Activated naive CD4-positive, alpha-beta T cell treated with anti-CD3 and anti-CD28 coated beads, Interleukin-2, amount 50 U/mL, for 72 hours (primary cell): ENCODE results near the gene APOB. TPM values are rescaled to one million over a fixed set of nuclear protein-coding genes. Genes with fewer than 3 reads are reported as not detected.

Experiments used
- ATAC-seq, 2 donors: fragments of 150-1000 bp; cut with Tn5 transposase; 2 replicates each; pipeline ENCODE4 v1.10.0; 2021; ENCODE audit warnings: mild to moderate bottlenecking in 2 of 2, moderate library complexity in 2 of 2
- DNase-seq, 2 donors: peaks; one replicate each; pipeline ENCODE4 v3.0.0; 2021 to 2022; ENCODE audit warnings: low spot score in 2 of 2
- H3K27ac Mint-ChIP-seq, 2 donors: one replicate each; pipeline ENCODE4 v1.8.0; 2022; ENCODE audit warnings: mild to moderate bottlenecking in 2 of 2, mixed read lengths in 2 of 2
- H3K36me3 Mint-ChIP-seq, 2 donors: one replicate each; pipeline ENCODE4 v1.8.0; 2022; ENCODE audit warnings: mixed read lengths in 2 of 2
- H3K9me3 Mint-ChIP-seq, 2 donors: one replicate each; pipeline ENCODE4 v1.8.0; 2022; ENCODE audit warnings: mixed read lengths in 2 of 2
- total RNA-seq, 2 donors: library from RNA; stranded (reverse); gene quantifications; one replicate each; pipeline ENCODE4 v1.2.3, GENCODE V29; 2022

Gene APOB
- total RNA-seq, 2 donors from 2014 or later = not detected

GRCh38 chr2:20986024-20986939 is 57.6 kb downstream of the APOB start:
- no peak overlapping the region for H3K27ac Mint-ChIP-seq
- no peaks in the 10 kb centered on the region for H3K9me3 Mint-ChIP-seq
- ATAC-seq (no peak), DNase-seq (no peak)
- no peaks in the 10 kb centered on the region for H3K36me3 Mint-ChIP-seq

- ATAC-seq (no peak), DNase-seq (no peak)
- Mint-ChIP-seq H3K27ac (no peak overlapping the region), H3K36me3 (no peaks in the 10 kb centered on the region), H3K9me3 (no peaks in the 10 kb centered on the region)
These were observed 58.8 kb downstream of the APOB start for GRCh38 chr2:20985062-20985461.

- ATAC-seq (no peak), DNase-seq (no peak)
- Mint-ChIP-seq H3K27ac (no peak overlapping the region), H3K36me3 (no peaks in the 10 kb centered on the region), H3K9me3 (no peaks in the 10 kb centered on the region)
These were observed 59.5 kb downstream of the APOB start for GRCh38 chr2:20984408-20984807.

GRCh38 chr2:20983844-20984243 is 60.0 kb downstream of the APOB start:
- no peaks in the 10 kb centered on the region for H3K9me3 Mint-ChIP-seq
- DNase-seq (no peak), ATAC-seq (no peak)
- H3K36me3 Mint-ChIP-seq = no peaks in the 10 kb centered on the region
- no peak overlapping the region for H3K27ac Mint-ChIP-seq

GRCh38 chr2:20982861-20983260 is 61.0 kb downstream of the APOB start:
- DNase-seq (no peak), ATAC-seq (no peak)
- no peaks in the 10 kb centered on the region for H3K9me3 Mint-ChIP-seq
- H3K36me3 Mint-ChIP-seq = no peaks in the 10 kb centered on the region
- no peak overlapping the region for H3K27ac Mint-ChIP-seq

GRCh38 chr2:20977520-20978180 is 66.2 kb downstream of the APOB start:
- H3K36me3 Mint-ChIP-seq = no peaks in the 10 kb centered on the region
- no peaks in the 10 kb centered on the region for H3K9me3 Mint-ChIP-seq
- H3K27ac Mint-ChIP-seq = no peak overlapping the region
- DNase-seq (no peak), ATAC-seq (no peak)

GRCh38 chr2:20976527-20976926 is 67.3 kb downstream of the APOB start:
- no peak for ATAC-seq
- Mint-ChIP-seq H3K9me3 (no peaks in the 10 kb centered on the region), H3K27ac (peak overlapping the region in 1 of 2 donors; percentile 8), H3K36me3 (no peaks in the 10 kb centered on the region)
- no peak for DNase-seq

- no peak overlapping the region for H3K27ac Mint-ChIP-seq
- no peaks in the 10 kb centered on the region for H3K9me3 Mint-ChIP-seq
- ATAC-seq (no peak), DNase-seq (no peak)
- no peaks in the 10 kb centered on the region for H3K36me3 Mint-ChIP-seq
These were observed 70.9 kb downstream of the APOB start for GRCh38 chr2:20972792-20973565.

- no peaks in the 10 kb centered on the region for H3K9me3 Mint-ChIP-seq
- H3K36me3 Mint-ChIP-seq = no peaks in the 10 kb centered on the region
- DNase-seq (no peak), ATAC-seq (no peak)
- H3K27ac Mint-ChIP-seq = no peak overlapping the region
These were observed 71.8 kb downstream of the APOB start for GRCh38 chr2:20972110-20972509.

- DNase-seq (no peak), ATAC-seq (no peak)
- no peak overlapping the region for H3K27ac Mint-ChIP-seq
These were observed 73.8 kb downstream of the APOB start for GRCh38 chr2:20970068-20970467.

GRCh38 chr2:20966061-20966595 is 77.7 kb downstream of the APOB start:
- no peaks in the 10 kb centered on the region for H3K36me3 Mint-ChIP-seq
- ATAC-seq (no peak), DNase-seq (no peak)
- H3K9me3 Mint-ChIP-seq = no peaks in the 10 kb centered on the region
- H3K27ac Mint-ChIP-seq = no peak overlapping the region

More at GRCh38 chr2:20970068-20970467, 73.8 kb downstream of the APOB start:
- no peaks in the 10 kb centered on the region for H3K9me3 Mint-ChIP-seq
- no peaks in the 10 kb centered on the region for H3K36me3 Mint-ChIP-seq

- Mint-ChIP-seq H3K9me3 (no peaks in the 10 kb centered on the region), H3K36me3 (no peaks in the 10 kb centered on the region), H3K27ac (no peak overlapping the region)
- no peak for DNase-seq
- ATAC-seq = no peak
These were observed 78.7 kb downstream of the APOB start for GRCh38 chr2:20965221-20965620.

GRCh38 chr2:20963867-20964266 is 80.0 kb downstream of the APOB start:
- no peak for DNase-seq
- no peaks in the 10 kb centered on the region for H3K36me3 Mint-ChIP-seq
- H3K27ac Mint-ChIP-seq = no peak overlapping the region
- no peak for ATAC-seq
- H3K9me3 Mint-ChIP-seq = no peaks in the 10 kb centered on the region

GRCh38 chr2:20962939-20963557 is 80.8 kb downstream of the APOB start:
- ATAC-seq = peak; percentile 44 to 68
- H3K9me3 Mint-ChIP-seq = no peaks in the 10 kb centered on the region
- peak; percentile 63 to 75 for DNase-seq
- H3K27ac Mint-ChIP-seq = no peak overlapping the region
- H3K36me3 Mint-ChIP-seq = no peaks in the 10 kb centered on the region

- no peak for DNase-seq
- no peak for ATAC-seq
- H3K9me3 Mint-ChIP-seq = no peaks in the 10 kb centered on the region
- no peak overlapping the region for H3K27ac Mint-ChIP-seq
- H3K36me3 Mint-ChIP-seq = no peaks in the 10 kb centered on the region
These were observed 82.0 kb downstream of the APOB start for GRCh38 chr2:20961858-20962257.

GRCh38 chr2:20960003-20960402 is 83.9 kb downstream of the APOB start:
- H3K27ac Mint-ChIP-seq = no peak overlapping the region
- no peak for DNase-seq
- no peaks in the 10 kb centered on the region for H3K36me3 Mint-ChIP-seq
- no peaks in the 10 kb centered on the region for H3K9me3 Mint-ChIP-seq
- no peak for ATAC-seq
